ENCODE results near the gene ATF4.
"Not testable (repeated sequence)": the region's sequence is repeated elsewhere in the genome, so short reads cannot be mapped to it uniquely, and the experiment has no call there.

The ATF4 gene

GRCh38 chr22:39489094-39490068 lies 31.0 kb upstream of the ATF4 start:
- no peak for DNase-seq (ENCODE audit: low spot score)

DNA sequence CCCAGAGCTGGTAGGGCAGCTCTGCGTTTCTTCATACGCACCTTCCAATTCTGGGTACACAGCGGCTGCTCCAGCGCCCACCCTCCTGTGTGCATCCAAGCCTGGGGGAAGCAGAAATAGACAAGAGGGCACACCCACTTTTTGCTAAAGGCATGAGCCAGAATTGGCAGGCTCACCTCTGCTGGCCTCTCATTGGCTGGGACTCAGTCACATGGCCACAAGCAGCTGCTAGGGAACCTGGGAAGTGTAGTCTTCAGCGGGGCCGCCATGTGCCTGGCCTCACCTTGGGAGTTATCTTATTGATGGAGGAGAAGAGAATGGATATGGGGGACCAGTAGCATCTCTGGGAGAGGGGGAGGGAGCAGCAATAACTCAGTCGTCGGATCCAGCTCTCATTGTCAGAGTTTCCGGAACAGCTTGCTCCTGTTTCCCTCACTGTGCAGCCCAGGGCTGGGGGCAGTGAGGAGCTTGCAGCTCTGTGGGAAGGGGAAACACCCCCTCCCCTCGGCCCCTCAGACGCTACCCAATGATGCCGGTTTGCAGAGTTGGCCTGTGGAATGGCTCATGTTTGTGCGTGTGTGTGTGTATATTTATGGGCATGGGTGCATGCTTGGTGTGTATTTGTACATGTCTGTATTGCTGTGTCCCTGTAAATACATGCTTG lies 30.1 kb upstream of the ATF4 start:
- peak; percentile 84 for DNase-seq (ENCODE audit: low spot score)

GRCh38 chr22:39490966-39491680 lies 29.2 kb upstream of the ATF4 start:
- DNase-seq (ENCODE audit: low spot score), result no peak

DNA sequence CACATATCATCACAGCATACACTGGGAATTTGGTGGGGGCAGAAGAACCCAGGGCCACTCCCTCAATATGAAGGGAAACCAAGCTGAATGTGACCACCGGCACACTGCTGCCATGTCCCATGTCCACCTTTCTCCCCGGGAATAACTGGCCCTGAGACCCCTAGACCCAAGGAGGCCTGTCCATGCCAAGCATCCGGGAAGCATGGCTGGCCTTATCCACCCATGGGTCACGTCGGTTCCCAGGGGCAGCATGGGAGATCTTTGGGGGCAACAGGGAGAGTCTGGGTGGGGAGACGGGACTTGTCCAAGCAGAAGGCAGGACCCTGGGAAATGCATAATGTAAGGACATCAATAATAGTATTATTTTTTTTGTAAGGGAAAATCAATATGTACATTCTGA lies 28.7 kb upstream of the ATF4 start:
- DNase-seq (ENCODE audit: low spot score), result no peak

DNA sequence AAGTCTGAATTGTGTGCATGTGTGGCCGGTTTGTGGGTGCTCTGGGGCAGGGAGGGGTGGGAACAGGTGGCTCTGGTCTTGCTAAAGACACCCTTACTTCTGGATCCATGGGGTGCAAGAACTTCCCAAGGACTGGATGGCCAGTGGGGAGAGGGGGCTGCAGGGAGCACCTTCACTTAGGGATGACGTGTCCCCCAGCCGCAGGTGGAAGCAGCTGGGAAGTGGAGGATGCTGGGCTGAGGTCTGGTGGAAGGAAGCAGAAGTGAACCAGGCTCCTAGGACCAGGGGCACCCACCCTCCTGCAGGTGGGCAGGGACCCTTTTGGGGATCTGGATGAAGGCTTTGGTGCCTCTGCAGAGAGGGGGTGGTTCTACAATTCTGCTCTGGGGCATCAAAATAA lies 28.2 kb upstream of the ATF4 start:
- no peak for DNase-seq (ENCODE audit: low spot score)

- no peak for DNase-seq (ENCODE audit: low spot score)
Measured at GRCh38 chr22:39493759-39494158, 26.6 kb upstream of the ATF4 start.

GRCh38 chr22:39494471-39495120 lies 25.8 kb upstream of the ATF4 start:
- DNase-seq (ENCODE audit: low spot score), result no peak

GRCh38 chr22:39496131-39496838 lies 24.1 kb upstream of the ATF4 start:
- peak; percentile 84 for DNase-seq (ENCODE audit: low spot score)

DNA sequence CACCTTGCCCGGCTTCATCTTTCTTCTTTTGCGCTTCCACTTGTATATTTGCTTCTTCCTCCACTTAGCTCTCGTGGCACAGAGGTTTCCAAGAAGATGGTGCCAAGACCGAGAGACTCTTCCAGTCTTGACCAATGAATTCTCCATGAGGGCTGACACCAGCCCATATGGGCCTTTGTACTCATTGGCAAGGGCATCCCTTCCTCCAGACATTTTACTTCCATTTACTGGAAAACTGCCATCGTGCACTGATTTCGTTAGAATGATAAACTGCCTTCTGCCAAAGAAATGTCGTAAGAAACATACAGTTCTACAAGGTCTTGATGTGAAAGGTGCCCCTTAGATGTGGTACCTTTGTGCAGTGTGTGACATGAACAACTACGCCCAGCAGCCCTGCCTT lies 22.9 kb upstream of the ATF4 start:
- no peak for DNase-seq (ENCODE audit: low spot score)

DNA sequence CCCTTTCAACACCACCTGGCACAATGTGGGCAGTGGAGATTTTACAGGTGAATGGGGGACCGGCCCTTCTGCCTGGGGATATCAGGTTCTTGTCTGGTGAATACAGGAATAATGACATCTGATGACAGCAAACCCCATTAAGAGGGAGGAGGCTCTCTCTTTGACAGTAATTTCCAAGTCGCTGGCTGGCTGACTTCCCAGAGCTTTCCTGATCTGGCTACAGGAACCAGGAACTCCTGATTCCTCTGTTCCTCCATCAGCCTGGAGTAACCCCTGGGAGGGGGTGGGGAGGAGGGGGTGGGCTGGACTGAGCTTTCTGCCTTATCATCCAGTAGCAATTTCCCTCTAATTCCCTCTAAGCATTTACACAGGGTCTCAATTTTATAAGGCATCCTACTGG lies 22.0 kb upstream of the ATF4 start:
- DNase-seq (ENCODE audit: low spot score), result no peak

DNA sequence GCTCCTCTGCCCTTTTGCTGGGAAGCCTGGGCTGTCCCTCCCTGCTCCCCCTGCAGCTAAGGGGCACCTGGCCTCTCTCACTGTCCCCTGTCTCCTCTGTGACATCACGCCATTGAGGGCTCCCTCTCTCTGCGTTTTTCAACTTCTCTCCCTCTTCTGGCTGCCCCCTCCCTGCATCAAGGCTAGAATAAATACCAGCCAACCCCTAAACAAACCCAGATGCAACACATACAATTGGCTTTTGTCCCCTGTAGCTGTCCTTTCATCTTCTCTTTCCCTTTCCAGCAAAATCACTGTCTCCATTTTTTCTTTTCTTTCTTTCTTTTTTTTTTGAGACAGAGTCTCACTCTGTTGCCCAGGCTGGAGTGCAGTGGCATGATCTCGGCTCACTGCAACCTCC lies 21.6 kb upstream of the ATF4 start:
- DNase-seq (ENCODE audit: low spot score), result no peak

- no peak for DNase-seq (ENCODE audit: low spot score)
Measured at GRCh38 chr22:39500101-39500500, 20.3 kb upstream of the ATF4 start.

GRCh38 chr22:39501644-39502108 lies 18.7 kb upstream of the ATF4 start:
- DNase-seq (ENCODE audit: low spot score), result no peak

GRCh38 chr22:39502109-39502788 lies 18.1 kb upstream of the ATF4 start, which contains the start of gene MIEF1:
Gene MIEF1, plus strand, starts transcription at chr22:39502290. Its CDS starts 9,005 bp downstream, at chr22:39511295.
- DNase-seq (ENCODE audit: low spot score), result peak; percentile 98

- no peak for DNase-seq (ENCODE audit: low spot score)
Measured at GRCh38 chr22:39502789-39503409, 17.5 kb upstream of the ATF4 start.

DNA sequence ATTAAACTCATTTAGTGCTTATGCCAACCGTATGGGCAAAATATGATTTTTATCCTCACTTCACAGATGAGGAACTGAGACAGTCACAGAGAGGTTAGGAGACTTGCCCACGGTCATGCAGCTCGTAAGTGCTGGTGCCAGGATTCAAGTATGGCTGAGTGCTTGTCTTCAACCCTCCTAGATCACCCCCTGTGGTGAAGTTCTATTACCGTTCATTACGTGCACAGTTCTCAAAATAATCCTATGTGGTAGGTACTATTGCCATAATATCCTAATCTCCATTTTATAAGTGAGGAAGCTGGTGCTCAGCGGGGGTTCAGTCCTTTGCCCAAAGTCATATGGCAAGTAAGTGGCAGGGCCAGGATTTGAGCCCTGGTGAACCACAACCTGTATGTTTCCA lies 16.7 kb upstream of the ATF4 start:
- no peak for DNase-seq (ENCODE audit: low spot score)

DNA sequence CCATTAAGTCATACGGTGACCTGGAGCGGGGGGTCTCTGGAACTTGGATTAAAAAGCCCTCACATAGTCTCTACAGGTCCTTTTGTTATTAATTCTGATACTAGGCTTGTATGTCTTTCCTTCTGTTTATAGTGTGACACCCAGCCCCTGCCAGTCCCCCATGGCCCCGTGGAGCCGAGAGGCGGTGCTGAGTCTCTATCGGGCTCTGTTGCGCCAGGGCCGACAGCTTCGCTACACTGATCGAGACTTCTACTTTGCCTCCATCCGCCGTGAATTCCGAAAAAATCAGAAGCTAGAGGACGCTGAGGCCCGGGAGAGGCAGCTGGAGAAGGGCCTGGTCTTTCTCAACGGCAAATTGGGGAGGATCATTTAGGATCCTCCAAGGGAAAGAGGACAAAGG lies 16.3 kb upstream of the ATF4 start:
- DNase-seq (ENCODE audit: low spot score), result no peak

GRCh38 chr22:39507021-39507420 lies 13.3 kb upstream of the ATF4 start:
- DNase-seq (ENCODE audit: low spot score), result not testable (repeated sequence)

- DNase-seq (ENCODE audit: low spot score), result no peak
Measured at GRCh38 chr22:39508393-39508792, 12.0 kb upstream of the ATF4 start.

GRCh38 chr22:39510529-39511149 lies 9.7 kb upstream of the ATF4 start:
- DNase-seq (ENCODE audit: low spot score), result no peak

All from ecto neural progenitor cell (in vitro differentiated cells).